Mesenchymal stem cell (in vitro differentiated cells and primary cell): Measurements from ENCODE around the gene NTN5.

Source experiments
- DNase-seq: peaks from one replicate; pipeline ENCODE4 v3.0.0-alpha.2; 2013
- H2AFZ ChIP-seq: one replicate; pipeline ENCODE4 v1.6.1; 2013; ENCODE audit warnings: low read depth, mild to moderate bottlenecking, control low read depth, inconsistent platforms, low read length, moderate library complexity
- H2AK5ac ChIP-seq: 2 replicates; pipeline ENCODE4 v1.6.1; 2013; ENCODE audit warnings: low read length, moderate library complexity, mild to moderate bottlenecking, inconsistent platforms; ENCODE audit not compliant: severe bottlenecking
- H2BK120ac ChIP-seq: one replicate; pipeline ENCODE4 v1.6.1; 2013; ENCODE audit warnings: low read depth, mild to moderate bottlenecking, inconsistent platforms, low read length, moderate library complexity
- H2BK12ac ChIP-seq, 2 experiments: one replicate each; pipeline ENCODE4 v1.6.1; 2013; ENCODE audit warnings: inconsistent platforms in 2 of 2, low read length in 2 of 2, mild to moderate bottlenecking in 2 of 2, moderate library complexity in 2 of 2, control low read depth in 1 of 2
- H2BK15ac ChIP-seq: one replicate; pipeline ENCODE4 v1.6.1; 2013; ENCODE audit warnings: mild to moderate bottlenecking, low read depth, inconsistent platforms; ENCODE audit not compliant: poor library complexity, severe bottlenecking
- H2BK5ac ChIP-seq: 2 replicates; pipeline ENCODE4 v1.6.1; 2013; ENCODE audit warnings: low read depth, mild to moderate bottlenecking, low read length, control low read depth, inconsistent platforms; ENCODE audit not compliant: poor library complexity, severe bottlenecking
- H3K14ac ChIP-seq, 2 experiments: one replicate each; pipeline ENCODE4 v1.6.1; 2013; ENCODE audit warnings: inconsistent platforms in 2 of 2, low read length in 2 of 2, control low read depth in 1 of 2, mild to moderate bottlenecking in 1 of 2, moderate library complexity in 1 of 2
- H3K18ac ChIP-seq, 2 experiments: one replicate each; pipeline ENCODE4 v1.6.1; 2013; ENCODE audit warnings: inconsistent platforms in 2 of 2, low read length in 2 of 2, control low read depth in 1 of 2, low read depth in 1 of 2, mild to moderate bottlenecking in 1 of 2
- H3K23ac ChIP-seq, 2 experiments: one replicate each; pipeline ENCODE4 v1.6.1; 2013; ENCODE audit warnings: inconsistent platforms in 2 of 2, low read length in 2 of 2, mild to moderate bottlenecking in 2 of 2, moderate library complexity in 2 of 2, control low read depth in 1 of 2
- H3K27ac ChIP-seq: 2 replicates; pipeline ENCODE4 v1.5.1; 2013; ENCODE audit warnings: mild to moderate bottlenecking, moderate library complexity, low read length, control low read depth, inconsistent platforms; ENCODE audit not compliant: poor library complexity, severe bottlenecking
- H3K27me3 ChIP-seq, 2 experiments: 2 replicates each; pipeline versions ENCODE4 v1.6.1 to v1.7.0; 2013; ENCODE audit warnings: low read length in 2 of 2, mild to moderate bottlenecking in 2 of 2, moderate library complexity in 2 of 2, control low read depth in 1 of 2, inconsistent platforms in 1 of 2; ENCODE audit not compliant: control insufficient read depth in 1 of 2, insufficient read depth in 1 of 2
- H3K36me3 ChIP-seq, 2 experiments: 2 replicates each; pipeline versions ENCODE4 v1.6.1 to v1.7.0; 2013; ENCODE audit warnings: low read length in 2 of 2, control low read depth in 1 of 2, inconsistent platforms in 1 of 2, low read depth in 1 of 2, mild to moderate bottlenecking in 1 of 2; ENCODE audit not compliant: insufficient read depth in 2 of 2, control insufficient read depth in 1 of 2
- H3K4ac ChIP-seq, 2 experiments: one replicate each; pipeline ENCODE4 v1.6.1; 2013; ENCODE audit warnings: inconsistent platforms in 2 of 2, low read length in 2 of 2, mild to moderate bottlenecking in 2 of 2, moderate library complexity in 2 of 2, control low read depth in 1 of 2, low read depth in 1 of 2
- H3K4me1 ChIP-seq: 2 replicates; pipeline ENCODE4 v1.6.1; 2013; ENCODE audit warnings: low read depth, low read length, control low read depth; ENCODE audit not compliant: control insufficient read depth, insufficient read depth
- H3K4me2 ChIP-seq: 2 replicates; pipeline ENCODE4 v1.6.1; 2013; ENCODE audit warnings: low read length, mild to moderate bottlenecking, inconsistent platforms; ENCODE audit not compliant: poor library complexity, severe bottlenecking
- H3K4me3 ChIP-seq, 2 experiments: 2 replicates each; pipeline versions ENCODE4 v1.5.1 to v1.7.0; 2013; ENCODE audit warnings: low read length in 2 of 2, mild to moderate bottlenecking in 2 of 2, control low read depth in 1 of 2, low read depth in 1 of 2; ENCODE audit not compliant: insufficient read depth in 1 of 2
- H3K79me1 ChIP-seq: replicated peaks from 2 replicates; pipeline ENCODE4 v1.6.1; 2013; ENCODE audit warnings: mild to moderate bottlenecking, control low read depth, low read length, inconsistent platforms; ENCODE audit not compliant: poor library complexity, severe bottlenecking
- H3K9ac ChIP-seq: 2 replicates; pipeline ENCODE4 v1.7.0; 2013; ENCODE audit warnings: mild to moderate bottlenecking, low read length, moderate library complexity
- H3K9me3 ChIP-seq: 2 replicates; pipeline ENCODE4 v1.7.0; 2013; ENCODE audit warnings: mild to moderate bottlenecking, low read length; ENCODE audit not compliant: control insufficient read depth
- H4K8ac ChIP-seq: one replicate; pipeline ENCODE4 v1.6.1; 2013; ENCODE audit warnings: inconsistent platforms, mild to moderate bottlenecking, low read length, moderate library complexity
- H4K91ac ChIP-seq: one replicate; pipeline ENCODE4 v1.6.1; 2013; ENCODE audit warnings: mild to moderate bottlenecking, low read length, inconsistent platforms
- WGBS: methylation state at CpG from one replicate; pipeline ENCODE4 v1.1.7; 2013; ENCODE audit warnings: mixed read lengths; 5-methylcytosine and 5-hydroxymethylcytosine counted together

Gene NTN5

GRCh38 chr19:48670699-48671445, 1.9 kb downstream of the NTN5 start:
- DNase-seq, result no peak
- Histone ChIP-seq H2BK120ac (no peak overlapping the region), H3K9ac (no peak overlapping the region), H3K4ac (no peak overlapping the region), H3K18ac (no peak overlapping the region), H4K91ac (no peak overlapping the region), H2BK15ac (no peak overlapping the region), H2AFZ (no peak overlapping the region), H3K27ac (no peak overlapping the region), H2AK5ac (no peak overlapping the region), H3K4me1 (peaks cover 6% of the 10 kb centered on the region), H2BK5ac (no peak overlapping the region), H2BK12ac (no peak overlapping the region), H3K79me1 (no peaks in the 10 kb centered on the region), H3K4me3 (no peak overlapping the region), H3K23ac (no peak overlapping the region), H3K4me2 (no peak overlapping the region), H3K36me3 (no peaks in the 10 kb centered on the region), H3K9me3 (no peaks in the 10 kb centered on the region), H3K14ac (no peak overlapping the region), H4K8ac (no peak overlapping the region), H3K27me3 (peaks cover 0 to 16% of the 10 kb centered on the region in 2 experiments)
- 85% methylated on average over 21 of the region's 21 CpGs for WGBS

GRCh38 chr19:48669903-48670668, 2.7 kb downstream of the NTN5 start:
- no peak overlapping the region for H3K4me2 ChIP-seq
- H3K4me3 ChIP-seq, result no peak overlapping the region
- no peak overlapping the region for H2AK5ac ChIP-seq
- no peak overlapping the region for H4K8ac ChIP-seq
- no peak overlapping the region for H2BK12ac ChIP-seq
- H3K14ac ChIP-seq, result no peak overlapping the region
- H3K9ac ChIP-seq, result no peak overlapping the region
- peaks cover 0 to 18% of the 10 kb centered on the region in 2 experiments for H3K27me3 ChIP-seq
- H3K79me1 ChIP-seq, result no peaks in the 10 kb centered on the region
- no peak for DNase-seq
- no peaks in the 10 kb centered on the region for H3K36me3 ChIP-seq
- H3K9me3 ChIP-seq, result no peaks in the 10 kb centered on the region
- H3K23ac ChIP-seq, result no peak overlapping the region
- no peak overlapping the region for H2BK15ac ChIP-seq
- WGBS, result 96% methylated on average over 25 of the region's 26 CpGs
- H2BK5ac ChIP-seq, result no peak overlapping the region
- H2BK120ac ChIP-seq, result no peak overlapping the region
- H3K4ac ChIP-seq, result no peak overlapping the region
- H4K91ac ChIP-seq, result no peak overlapping the region
- no peak overlapping the region for H3K27ac ChIP-seq
- peaks cover 2% of the 10 kb centered on the region for H3K4me1 ChIP-seq
- no peak overlapping the region for H3K18ac ChIP-seq
- H2AFZ ChIP-seq, result no peak overlapping the region

- Histone ChIP-seq H3K4me1 (peaks cover under 1% of the 10 kb centered on the region), H2BK5ac (no peak overlapping the region), H2AFZ (no peak overlapping the region), H3K4me2 (no peak overlapping the region), H3K27me3 (peaks cover 0 to 16% of the 10 kb centered on the region in 2 experiments), H3K4ac (no peak overlapping the region), H2BK12ac (no peak overlapping the region), H3K23ac (no peak overlapping the region), H2AK5ac (no peak overlapping the region), H3K9me3 (no peaks in the 10 kb centered on the region), H3K9ac (no peak overlapping the region), H4K91ac (no peak overlapping the region), H3K36me3 (no peaks in the 10 kb centered on the region), H2BK15ac (no peak overlapping the region), H3K27ac (no peak overlapping the region), H3K14ac (no peak overlapping the region), H3K18ac (no peak overlapping the region), H3K79me1 (no peaks in the 10 kb centered on the region), H4K8ac (no peak overlapping the region), H2BK120ac (no peak overlapping the region), H3K4me3 (no peak overlapping the region)
- 96% methylated on average over 2 of the region's 2 CpGs for WGBS
- no peak for DNase-seq
Observed at GRCh38 chr19:48668761-48669160, 4.1 kb downstream of the NTN5 start.

GRCh38 chr19:48668332-48668731, 4.5 kb downstream of the NTN5 start:
- H4K91ac ChIP-seq, result no peak overlapping the region
- no peak overlapping the region for H3K18ac ChIP-seq
- no peak overlapping the region for H3K4ac ChIP-seq
- H2BK5ac ChIP-seq, result no peak overlapping the region
- no peak overlapping the region for H3K4me2 ChIP-seq
- peaks cover 2% of the 10 kb centered on the region for H3K4me1 ChIP-seq
- H3K9me3 ChIP-seq, result no peaks in the 10 kb centered on the region
- 91% methylated on average over 3 of the region's 3 CpGs for WGBS
- no peaks in the 10 kb centered on the region for H3K79me1 ChIP-seq
- H2BK15ac ChIP-seq, result no peak overlapping the region
- H3K27me3 ChIP-seq, result peaks cover 0 to 12% of the 10 kb centered on the region in 2 experiments
- no peaks in the 10 kb centered on the region for H3K36me3 ChIP-seq
- no peak overlapping the region for H3K23ac ChIP-seq
- H3K27ac ChIP-seq, result no peak overlapping the region
- no peak overlapping the region for H3K9ac ChIP-seq
- no peak overlapping the region for H4K8ac ChIP-seq
- no peak overlapping the region for H2AK5ac ChIP-seq
- DNase-seq, result no peak
- H2AFZ ChIP-seq, result no peak overlapping the region
- H2BK12ac ChIP-seq, result no peak overlapping the region
- no peak overlapping the region for H3K14ac ChIP-seq
- no peak overlapping the region for H3K4me3 ChIP-seq
- H2BK120ac ChIP-seq, result no peak overlapping the region
